Measurements from ENCODE around the gene CYP2S1. TPM values are rescaled to one million over a fixed set of nuclear protein-coding genes. Genes with fewer than 3 reads are reported as not detected.

Gene CYP2S1
- total RNA-seq, 1 donor from 2014 or later: not detected

DNA sequence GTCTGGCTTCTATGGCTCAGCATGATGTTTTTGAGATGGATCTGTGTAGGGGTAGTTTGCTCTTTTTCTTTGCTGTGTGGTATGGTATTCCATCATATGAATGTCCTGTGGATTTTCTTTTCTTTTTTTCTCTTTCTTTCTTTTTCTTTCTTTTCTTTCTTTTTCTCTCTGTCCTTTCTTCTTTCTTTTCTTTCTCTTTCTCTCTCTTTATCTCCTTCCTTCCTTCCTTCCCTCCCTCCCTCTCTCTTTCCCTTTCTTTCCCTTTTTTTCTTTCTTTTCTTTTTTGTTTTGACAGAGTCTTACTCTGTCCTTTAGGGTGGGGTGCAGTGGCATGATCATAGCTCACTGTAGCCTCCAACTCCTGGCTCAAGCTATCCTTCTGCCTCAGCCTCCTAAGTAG, 62.2 kb downstream of the CYP2S1 start:
- H3K9me3 Mint-ChIP-seq (ENCODE audit: low read depth): no peaks in the 10 kb centered on the region
- peaks cover 3% of the 10 kb centered on the region for H3K4me1 Mint-ChIP-seq (ENCODE audit: low read depth)
- DNase-seq (ENCODE audit: low spot score): no peak
- peaks cover 51% of the 10 kb centered on the region for H3K36me3 Mint-ChIP-seq (ENCODE audit: low read depth)
- H3K27me3 Mint-ChIP-seq (ENCODE audit: low read depth): no peaks in the 10 kb centered on the region
- TF ChIP-seq, protein P1, sequence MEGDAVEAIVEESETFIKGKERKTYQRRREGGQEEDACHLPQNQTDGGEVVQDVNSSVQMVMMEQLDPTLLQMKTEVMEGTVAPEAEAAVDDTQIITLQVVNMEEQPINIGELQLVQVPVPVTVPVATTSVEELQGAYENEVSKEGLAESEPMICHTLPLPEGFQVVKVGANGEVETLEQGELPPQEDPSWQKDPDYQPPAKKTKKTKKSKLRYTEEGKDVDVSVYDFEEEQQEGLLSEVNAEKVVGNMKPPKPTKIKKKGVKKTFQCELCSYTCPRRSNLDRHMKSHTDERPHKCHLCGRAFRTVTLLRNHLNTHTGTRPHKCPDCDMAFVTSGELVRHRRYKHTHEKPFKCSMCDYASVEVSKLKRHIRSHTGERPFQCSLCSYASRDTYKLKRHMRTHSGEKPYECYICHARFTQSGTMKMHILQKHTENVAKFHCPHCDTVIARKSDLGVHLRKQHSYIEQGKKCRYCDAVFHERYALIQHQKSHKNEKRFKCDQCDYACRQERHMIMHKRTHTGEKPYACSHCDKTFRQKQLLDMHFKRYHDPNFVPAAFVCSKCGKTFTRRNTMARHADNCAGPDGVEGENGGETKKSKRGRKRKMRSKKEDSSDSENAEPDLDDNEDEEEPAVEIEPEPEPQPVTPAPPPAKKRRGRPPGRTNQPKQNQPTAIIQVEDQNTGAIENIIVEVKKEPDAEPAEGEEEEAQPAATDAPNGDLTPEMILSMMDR (IDR thresholded peaks at IDR 0.05): no peak
- H3K27ac Mint-ChIP-seq (ENCODE audit: unreplicated experiment): peak overlapping the region; percentile 84
- H3K4me3 Mint-ChIP-seq (ENCODE audit: unreplicated experiment): no peak overlapping the region

Other genes with a start within 250 kb of the CYP2S1 start
- not detected in 3 replicates for gene CYP2B6, start 201.9 kb upstream of the CYP2S1 start, total RNA-seq
- not detected in 3 replicates for gene CYP2A13, start 104.8 kb upstream of the CYP2S1 start, total RNA-seq
- gene CYP2F1, start 78.8 kb upstream of the CYP2S1 start, total RNA-seq: not detected in 3 replicates
- gene AXL, start 26.0 kb downstream of the CYP2S1 start, total RNA-seq: 151 to 218 TPM (median 214 TPM) in 3 replicates
- 158 to 195 TPM (median 161 TPM) in 3 replicates for gene HNRNPUL1, start 71.2 kb downstream of the CYP2S1 start, total RNA-seq
- 21.8 to 33.2 TPM (median 25.5 TPM) in 3 replicates for gene CCDC97, start 117.0 kb downstream of the CYP2S1 start, total RNA-seq
- gene TGFB1, start 160.7 kb downstream of the CYP2S1 start, total RNA-seq: 188 to 197 TPM (median 195 TPM) in 3 replicates
- 2.0 to 3.0 TPM (median 2.6 TPM) in 3 replicates for gene B9D2, start 170.9 kb downstream of the CYP2S1 start, total RNA-seq
- gene TMEM91, start 183.3 kb downstream of the CYP2S1 start, total RNA-seq: 4.8 to 6.8 TPM (median 5.4 TPM) in 3 replicates
- gene EXOSC5, start 204.1 kb downstream of the CYP2S1 start, total RNA-seq: 5.5 to 7.6 TPM (median 6.2 TPM) in 3 replicates
- gene BCKDHA, start 204.6 kb downstream of the CYP2S1 start, total RNA-seq: 11.6 to 14.6 TPM (median 14.0 TPM) in 3 replicates
- gene B3GNT8, start 234.2 kb downstream of the CYP2S1 start, total RNA-seq: 0.23 to 0.70 TPM in 2 of 3 replicates, not detected in the other
- gene DMAC2, start 246.7 kb downstream of the CYP2S1 start, total RNA-seq: 27.9 to 28.0 TPM (median 28.0 TPM) in 3 replicates
- not detected in 3 replicates for gene ERICH4, start 249.9 kb downstream of the CYP2S1 start, total RNA-seq

All from chondrocyte (in vitro differentiated cells).